Natural killer cell (primary cell): ENCODE data around the gene CALML5. TPM values are rescaled to one million over a fixed set of nuclear protein-coding genes. Genes with fewer than 3 reads are reported as not detected.

ENCODE experiments used
- ATAC-seq, 3 donors: fragments of 150-1000 bp in 2 of 3; fragments of 200-7000 bp in 1 of 3; cut with Tn5 transposase; 1 replicate in 1 of 3; 2 replicates in 2 of 3; pipeline ENCODE4 v1.10.0; 2021; ENCODE audit warnings: mild to moderate bottlenecking in 2 of 3, moderate library complexity in 2 of 3
- DNase-seq, 2 donors: peaks; one replicate each; pipeline versions ENCODE4 v3.0.0 to v3.0.0-alpha.2; 2013 to 2021; ENCODE audit warnings: mixed read lengths in 1 of 2
- H3K27ac ChIP-seq: one replicate; pipeline ENCODE4 v1.5.1; 2013; ENCODE audit warnings: mild to moderate bottlenecking, low read length
- H3K27me3 ChIP-seq: one replicate; pipeline ENCODE4 v1.6.1; 2013; ENCODE audit warnings: low read length; ENCODE audit not compliant: control insufficient read depth, insufficient read depth
- H3K36me3 ChIP-seq: one replicate; pipeline ENCODE4 v1.6.1; 2013; ENCODE audit warnings: low read length; ENCODE audit not compliant: control insufficient read depth, insufficient read depth
- H3K4me1 ChIP-seq: one replicate; pipeline ENCODE4 v1.6.1; 2013; ENCODE audit warnings: low read length; ENCODE audit not compliant: control insufficient read depth, insufficient read depth
- H3K4me3 ChIP-seq: one replicate; pipeline ENCODE4 v1.5.1; 2013; ENCODE audit warnings: low read length
- H3K9me3 ChIP-seq: one replicate; pipeline ENCODE4 v1.6.1; 2013; ENCODE audit warnings: low read length; ENCODE audit not compliant: control insufficient read depth, insufficient read depth
- H3K27ac Mint-ChIP-seq, 2 donors: one replicate each; pipeline ENCODE4 v1.8.0; 2022; ENCODE audit warnings: mild to moderate bottlenecking in 2 of 2, mixed read lengths in 2 of 2, moderate library complexity in 1 of 2
- H3K27me3 Mint-ChIP-seq, 2 donors: one replicate each; pipeline ENCODE4 v1.8.0; 2022; ENCODE audit warnings: low read depth in 2 of 2, mixed read lengths in 2 of 2
- H3K36me3 Mint-ChIP-seq: one replicate; pipeline ENCODE4 v1.8.0; 2022; ENCODE audit warnings: mixed read lengths
- H3K4me1 Mint-ChIP-seq, 2 donors: one replicate each; pipeline ENCODE4 v1.8.0; 2022; ENCODE audit warnings: mixed read lengths in 2 of 2
- H3K4me3 Mint-ChIP-seq: one replicate; pipeline ENCODE4 v1.8.0; 2022; ENCODE audit warnings: mild to moderate bottlenecking, moderate library complexity, mixed read lengths
- H3K9me3 Mint-ChIP-seq, 2 donors: one replicate each; pipeline ENCODE4 v1.8.0; 2022; ENCODE audit warnings: mixed read lengths in 2 of 2
- CTCF ChIP-seq: fragments of 200-600 bp; IDR thresholded peaks from one replicate; pipeline ENCODE4 v1.8.0; 2022; ENCODE audit warnings: antibody characterized with exemption
- WGBS: methylation state at CpG from one replicate; pipeline ENCODE4 v1.1.7; 2013; ENCODE audit warnings: missing lambda C conversion rate; ENCODE audit not compliant: insufficient coverage; 5-methylcytosine and 5-hydroxymethylcytosine counted together
- intact Hi-C: fragments of 100-400 bp; cut with micrococcal nuclease; formaldehyde crosslinking; loops from one replicate; pipeline ENCODE4 v1.14.2; 2022
- total RNA-seq, 4 donors: library from RNA; stranded (reverse); fragments of 120-200 nt in 1 of 4; gene quantifications; one replicate each; pipeline versions ENCODE4 v1.2.3 to v1.2.4, GENCODE V29; 2013 to 2022

The CALML5 gene
- total RNA-seq, 3 donors from 2014 or later (not counting 1 experiment from before 2014, with no cell fraction given), result not detected

- H3K9me3 Mint-ChIP-seq, result peaks cover 2 to 4% of the 10 kb centered on the region in 2 donors
- intact Hi-C loops, result no loop called here
- no peak for TF ChIP-seq CTCF
- no peak for ATAC-seq
- Histone ChIP-seq H3K9me3 (no peaks in the 10 kb centered on the region), H3K36me3 (no peaks in the 10 kb centered on the region), H3K27ac (no peak overlapping the region), H3K4me3 (no peak overlapping the region), H3K4me1 (no peaks in the 10 kb centered on the region), H3K27me3 (no peaks in the 10 kb centered on the region)
- H3K27me3 Mint-ChIP-seq, result peaks cover 6% of the 10 kb centered on the region in 2 donors
- 95% methylated on average over 6 of the region's 6 CpGs for WGBS
- no peaks in the 10 kb centered on the region for H3K36me3 Mint-ChIP-seq
- no peak for DNase-seq
- no peak overlapping the region for H3K4me3 Mint-ChIP-seq
- no peak overlapping the region for H3K27ac Mint-ChIP-seq
- H3K4me1 Mint-ChIP-seq, result no peaks in the 10 kb centered on the region
Measured at GRCh38 chr10:5537684-5538083, 38.3 kb upstream of the CALML5 start.

- DNase-seq (no peak), ATAC-seq (no peak)
- Histone ChIP-seq H3K4me3 (no peak overlapping the region), H3K27ac (no peak overlapping the region), H3K9me3 (no peaks in the 10 kb centered on the region), H3K4me1 (no peaks in the 10 kb centered on the region), H3K36me3 (no peaks in the 10 kb centered on the region), H3K27me3 (no peaks in the 10 kb centered on the region)
- Mint-ChIP-seq H3K27ac (no peak overlapping the region), H3K4me1 (no peaks in the 10 kb centered on the region), H3K36me3 (no peaks in the 10 kb centered on the region), H3K27me3 (peaks cover 6% of the 10 kb centered on the region in 2 donors), H3K9me3 (no peaks in the 10 kb centered on the region), H3K4me3 (no peak overlapping the region)
- WGBS, result 88% methylated on average over 6 of the region's 7 CpGs
- intact Hi-C loops, result no loop called here
- no peak for TF ChIP-seq CTCF
Measured at GRCh38 chr10:5536486-5537081, 37.2 kb upstream of the CALML5 start.

- DNase-seq, result no peak
- Histone ChIP-seq H3K4me3 (no peak overlapping the region), H3K9me3 (no peaks in the 10 kb centered on the region), H3K27me3 (no peaks in the 10 kb centered on the region), H3K36me3 (no peaks in the 10 kb centered on the region), H3K4me1 (no peaks in the 10 kb centered on the region), H3K27ac (no peak overlapping the region)
- Mint-ChIP-seq H3K36me3 (no peaks in the 10 kb centered on the region), H3K27me3 (peaks cover under 1 to 6% of the 10 kb centered on the region in 2 donors), H3K9me3 (no peaks in the 10 kb centered on the region), H3K4me1 (no peaks in the 10 kb centered on the region), H3K27ac (no peak overlapping the region), H3K4me3 (no peak overlapping the region)
- TF ChIP-seq CTCF, result no peak
- intact Hi-C loops, result no loop called here
- 82% methylated on average over 6 of the region's 8 CpGs for WGBS
- ATAC-seq, result no peak
Measured at GRCh38 chr10:5534880-5535856, 35.8 kb upstream of the CALML5 start.
